HK-2 (cell line): Measurements from ENCODE around the gene ACSL3.
A peak's percentile ranks its signal among the peaks of the same experiment; 100 is the strongest.
"Not testable (repeated sequence)": the region's sequence is repeated elsewhere in the genome, so short reads cannot be mapped to it uniquely, and the experiment has no call there.

Experiments used
- DNase-seq: peaks from one replicate; pipeline ENCODE4 v3.0.0-alpha.2; 2018; ENCODE audit not compliant: unreplicated experiment

Gene ACSL3

DNA sequence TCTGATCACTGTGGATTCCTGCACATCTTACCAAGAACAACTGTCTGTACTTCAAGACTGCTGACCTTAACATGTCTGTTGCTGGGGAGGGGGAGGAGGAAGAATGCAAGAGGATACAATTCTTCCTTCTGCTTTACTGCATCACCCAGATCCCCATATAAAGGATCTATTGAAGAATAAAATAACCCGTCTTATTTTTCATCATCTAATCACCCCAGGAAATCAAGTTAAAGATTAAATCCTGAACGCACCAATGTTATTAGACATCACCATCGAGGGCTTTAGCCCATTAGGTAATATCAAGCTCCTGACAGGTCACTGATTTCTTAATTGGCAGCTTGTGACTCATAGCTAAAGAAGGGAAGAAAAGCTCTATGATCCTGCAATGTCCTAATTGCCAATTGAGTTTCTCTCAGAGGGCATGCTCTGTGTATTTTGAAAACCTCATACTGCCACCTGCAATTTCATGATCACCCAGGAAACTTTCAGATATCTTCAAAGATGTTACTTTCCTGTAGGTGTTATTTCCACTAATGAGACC, 115.8 kb downstream of the ACSL3 start:
- no peak for DNase-seq

DNA sequence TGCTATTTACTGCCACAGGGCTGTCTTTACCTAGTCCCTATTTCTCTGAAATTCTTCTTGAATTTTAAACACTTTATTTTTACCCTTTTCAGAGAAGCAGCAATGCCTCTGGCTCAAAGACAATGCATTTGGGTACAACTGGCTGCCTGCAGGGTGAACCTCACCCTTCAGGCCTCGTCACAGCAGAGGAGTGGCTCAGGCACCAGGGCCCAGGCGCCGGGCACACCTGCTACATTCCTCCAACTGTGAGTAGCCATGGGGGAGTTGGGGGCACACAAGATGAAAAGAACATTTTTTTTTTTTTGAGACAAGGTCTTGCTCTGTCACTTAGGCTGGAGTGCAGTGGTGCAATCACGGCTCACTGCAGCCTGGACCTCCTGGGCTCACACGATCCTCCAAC, 116.3 kb downstream of the ACSL3 start:
- DNase-seq = no peak

DNA sequence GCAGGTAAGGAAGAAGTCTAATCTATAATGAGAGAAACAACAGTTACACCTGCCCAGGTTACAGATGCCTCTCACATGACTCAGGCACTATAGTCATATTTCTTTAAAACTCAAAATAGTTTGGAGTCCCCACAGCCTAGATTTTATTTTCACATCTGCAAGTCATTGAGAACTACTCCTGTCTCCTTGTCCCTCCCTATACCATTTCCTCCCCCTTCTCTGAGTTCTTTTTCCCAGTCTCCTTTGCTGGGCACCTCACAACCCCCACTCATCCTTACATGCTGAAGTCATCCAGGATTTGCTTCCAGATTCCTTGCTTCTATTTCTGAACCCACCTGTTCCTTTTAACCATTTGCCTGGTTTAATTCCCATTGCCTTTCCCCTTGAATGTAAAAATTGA, 118.0 kb downstream of the ACSL3 start:
- no peak for DNase-seq

DNA sequence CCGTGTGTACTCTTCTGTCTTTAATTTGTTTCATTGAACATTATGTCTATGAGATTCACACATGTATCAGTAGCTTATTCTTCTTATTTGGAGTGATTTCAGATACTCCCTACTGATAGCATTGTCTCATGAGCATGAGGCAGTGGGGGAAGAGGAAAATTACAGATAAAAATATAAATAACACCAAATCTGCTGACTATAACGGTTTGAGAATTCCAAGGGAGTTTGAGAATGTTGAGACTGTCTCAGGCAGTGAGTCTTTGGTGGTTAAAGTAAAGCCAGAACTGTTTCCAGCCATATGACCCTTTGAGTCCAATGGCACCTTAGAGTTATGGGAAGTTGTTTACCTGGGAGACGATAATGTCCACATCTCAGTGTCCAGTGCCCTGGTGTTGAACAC, 118.6 kb downstream of the ACSL3 start:
- DNase-seq = no peak

DNA sequence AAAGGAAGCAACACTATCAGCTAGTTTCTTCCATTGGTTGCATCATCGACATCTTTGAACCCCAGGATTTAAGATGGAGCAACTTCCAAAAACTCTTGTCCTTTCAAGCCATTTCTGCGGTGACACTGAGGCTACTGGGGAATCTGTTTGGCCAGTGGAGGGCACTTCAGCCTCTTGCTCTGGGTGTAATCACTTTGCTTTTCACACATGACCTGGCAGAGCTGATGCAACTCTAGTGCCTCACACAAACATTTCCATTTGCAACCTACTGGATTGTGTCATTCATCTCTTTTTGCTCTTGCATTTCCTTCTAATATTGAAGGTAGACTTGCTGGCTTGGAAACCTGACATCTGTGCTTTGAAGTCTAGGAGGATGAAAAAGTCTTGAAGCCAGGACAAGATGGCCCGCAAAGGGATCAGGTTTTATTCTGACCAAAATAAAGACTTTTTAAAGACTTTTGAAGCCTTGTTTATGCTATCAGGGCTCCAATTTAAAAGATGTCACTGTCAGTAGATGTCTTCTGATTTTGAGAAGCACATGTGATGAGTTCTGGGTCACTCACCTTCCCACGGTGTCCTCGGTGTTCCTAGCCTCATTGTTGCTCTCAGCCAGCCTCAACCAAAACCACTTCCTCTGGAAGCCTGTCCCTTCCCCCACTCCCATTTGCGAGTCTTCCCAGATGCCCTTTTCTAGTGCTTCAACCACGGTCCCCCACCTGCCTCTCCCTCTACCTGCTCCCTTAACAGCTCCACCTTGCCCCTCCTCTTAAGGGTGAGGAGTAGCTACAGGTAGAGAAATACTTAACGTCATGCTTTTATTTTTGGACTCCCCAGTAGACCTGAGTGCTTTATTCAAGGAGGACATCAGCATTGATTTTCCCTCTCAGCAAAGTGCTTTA, 121.4 kb downstream of the ACSL3 start:
- DNase-seq = peak; percentile 59

DNA sequence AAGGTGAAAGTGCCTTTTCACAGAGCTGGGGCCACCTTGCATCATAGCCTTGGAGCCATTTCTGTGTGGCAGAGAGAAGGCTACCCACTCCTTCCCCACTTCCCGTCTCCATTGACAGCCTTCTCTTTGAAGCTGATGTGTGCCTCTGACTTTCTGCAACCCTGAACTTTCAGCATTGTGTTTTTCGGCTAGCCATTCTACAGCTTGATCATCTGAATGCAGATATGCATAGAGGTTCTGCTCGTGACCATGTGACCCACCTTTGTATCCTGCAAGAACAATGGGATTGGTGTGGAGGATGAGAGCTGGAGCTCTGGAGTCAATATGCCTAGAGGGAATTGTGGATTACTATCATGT, 122.1 kb downstream of the ACSL3 start:
- DNase-seq = no peak

DNA sequence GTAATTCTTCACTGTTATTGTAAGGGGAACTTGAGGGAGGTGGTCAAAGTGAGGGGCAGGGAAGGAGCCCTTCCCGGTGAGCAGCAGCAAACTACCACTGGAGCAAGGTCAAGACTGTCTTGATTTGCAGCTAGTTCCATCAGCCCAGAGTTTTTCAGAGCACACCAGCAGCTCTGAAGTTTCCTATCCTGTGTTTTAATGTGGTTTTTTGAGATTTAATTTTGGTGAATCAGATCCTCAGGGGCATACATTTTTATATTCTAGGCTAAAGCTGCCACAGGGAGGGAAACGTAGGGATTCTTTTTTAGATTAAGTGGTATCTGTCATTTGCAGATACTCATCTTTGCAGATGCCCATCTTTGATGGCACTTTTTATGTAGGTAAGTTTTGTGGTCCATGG, 124.1 kb downstream of the ACSL3 start:
- no peak for DNase-seq

DNA sequence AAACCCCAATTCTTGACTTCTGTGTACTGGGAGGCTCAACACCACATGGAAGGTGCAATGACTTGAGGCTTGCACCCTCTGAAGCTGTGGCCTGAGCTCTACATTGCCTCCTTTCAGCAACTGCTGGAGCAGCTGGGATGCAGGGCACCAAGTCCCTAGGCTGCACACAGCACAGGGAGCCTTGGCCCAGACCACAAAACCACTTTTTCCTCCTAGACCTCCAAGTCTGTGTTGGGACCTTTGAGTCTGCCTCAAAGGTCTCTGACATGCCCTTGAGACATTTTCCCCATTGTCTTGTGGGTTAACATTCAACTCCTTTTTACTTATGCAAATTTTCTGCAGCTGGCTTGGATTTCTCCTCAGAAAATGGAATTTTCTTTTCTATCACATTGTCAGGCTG, 128.6 kb downstream of the ACSL3 start:
- DNase-seq = no peak

DNA sequence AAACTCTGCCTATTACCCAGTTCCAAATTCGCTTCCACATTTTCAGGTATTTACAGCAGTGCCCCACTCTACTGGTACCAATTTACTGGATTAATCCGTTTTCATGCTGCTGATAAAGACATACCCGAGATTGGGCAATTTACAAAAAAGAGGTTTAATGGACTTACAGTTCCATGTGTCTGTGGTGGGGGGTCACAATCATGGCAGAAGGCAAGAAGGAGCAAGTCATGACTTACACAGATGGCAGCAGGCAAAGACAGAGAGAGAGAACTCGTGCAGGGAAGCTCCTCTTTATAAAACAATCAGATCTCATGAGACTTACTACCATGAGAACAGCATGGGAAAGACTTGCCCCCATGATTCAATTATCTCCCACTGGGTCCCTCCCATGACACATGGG, 129.4 kb downstream of the ACSL3 start:
- DNase-seq = not testable (repeated sequence)

DNA sequence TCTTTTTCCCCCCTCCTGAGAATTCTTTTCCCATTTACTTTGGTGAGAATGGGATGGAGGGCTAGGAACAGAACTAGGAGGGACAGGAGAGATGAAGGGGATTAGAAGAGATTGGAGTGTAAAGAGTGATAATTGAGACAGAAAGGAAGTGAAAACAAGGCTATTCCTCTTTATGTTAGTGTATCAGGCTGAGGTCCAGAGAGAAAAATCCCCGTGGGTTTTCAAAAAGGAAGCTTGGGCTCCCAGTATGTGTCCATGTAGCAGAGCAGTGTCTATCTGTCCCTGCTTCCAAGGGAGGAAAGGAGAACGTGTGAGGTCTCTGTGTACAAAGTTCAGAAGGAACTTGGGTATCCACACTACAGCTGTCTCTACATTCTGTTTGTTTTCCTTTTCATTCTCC, 131.3 kb downstream of the ACSL3 start:
- no peak for DNase-seq
